GM19328 (cell line): ENCODE data around the gene HSPH1.
A peak's percentile ranks its signal among the peaks of the same experiment; 100 is the strongest.

ENCODE experiments used
- ATAC-seq: cut with Tn5 transposase; IDR thresholded peaks from one replicate; pipeline ENCODE4 v1.9.1; 2021; ENCODE audit warnings: mild to moderate bottlenecking, moderate library complexity; ENCODE audit not compliant: unreplicated experiment

The HSPH1 gene

DNA sequence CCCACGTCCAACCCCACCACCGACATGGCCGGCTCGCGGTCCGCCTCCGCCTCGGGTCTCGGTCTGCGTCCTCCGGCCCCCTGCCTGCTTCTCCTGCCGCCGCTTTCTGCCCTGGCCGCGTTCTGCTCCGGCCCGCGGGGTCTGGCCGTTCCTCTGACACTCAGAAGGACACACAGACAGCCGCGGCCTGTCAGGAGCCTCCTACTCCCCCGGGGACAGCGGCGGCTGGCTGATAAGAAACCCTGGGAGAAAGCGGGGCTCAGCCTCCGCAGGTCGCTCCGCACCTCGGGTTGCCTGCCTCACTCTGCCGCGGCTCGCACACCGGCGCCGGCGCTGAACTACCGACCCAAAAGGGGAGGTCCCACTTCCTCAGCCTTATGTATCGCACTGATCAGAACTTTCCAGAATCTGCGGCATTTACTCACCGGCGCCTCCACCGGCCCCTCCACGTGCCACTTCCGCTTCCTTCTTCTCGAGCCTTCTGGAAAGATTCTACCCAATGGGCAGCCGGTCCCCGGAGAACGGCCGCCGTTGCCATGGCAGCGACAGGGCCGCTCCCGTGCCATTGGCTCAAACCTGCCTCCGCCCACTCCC is at the start of gene HSPH1:
Gene HSPH1, minus strand, starts transcription at position 348 of the 594 bp plus-strand sequence. Its CDS starts 322 bp downstream, at position 26.
- ATAC-seq: peak; percentile 83

DNA sequence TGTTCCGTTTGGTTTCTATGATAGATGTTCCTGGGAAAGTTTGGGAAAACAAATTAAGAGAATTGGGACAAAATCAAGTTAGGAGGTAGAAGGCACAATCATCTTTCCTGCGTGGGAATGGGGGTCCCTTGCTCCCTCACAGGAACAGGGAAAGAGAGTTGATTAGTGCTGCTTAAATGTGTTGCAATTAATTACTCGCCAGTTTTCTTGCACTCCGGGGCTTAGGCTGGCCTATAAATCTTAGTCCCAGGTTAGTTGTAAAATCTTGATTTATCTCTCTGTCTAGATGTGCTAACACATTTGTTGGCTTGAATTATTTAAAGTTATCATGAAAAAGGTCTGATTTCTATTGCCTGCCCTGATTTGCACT is 48.1 kb upstream of the HSPH1 start:
- ATAC-seq: no peak

DNA sequence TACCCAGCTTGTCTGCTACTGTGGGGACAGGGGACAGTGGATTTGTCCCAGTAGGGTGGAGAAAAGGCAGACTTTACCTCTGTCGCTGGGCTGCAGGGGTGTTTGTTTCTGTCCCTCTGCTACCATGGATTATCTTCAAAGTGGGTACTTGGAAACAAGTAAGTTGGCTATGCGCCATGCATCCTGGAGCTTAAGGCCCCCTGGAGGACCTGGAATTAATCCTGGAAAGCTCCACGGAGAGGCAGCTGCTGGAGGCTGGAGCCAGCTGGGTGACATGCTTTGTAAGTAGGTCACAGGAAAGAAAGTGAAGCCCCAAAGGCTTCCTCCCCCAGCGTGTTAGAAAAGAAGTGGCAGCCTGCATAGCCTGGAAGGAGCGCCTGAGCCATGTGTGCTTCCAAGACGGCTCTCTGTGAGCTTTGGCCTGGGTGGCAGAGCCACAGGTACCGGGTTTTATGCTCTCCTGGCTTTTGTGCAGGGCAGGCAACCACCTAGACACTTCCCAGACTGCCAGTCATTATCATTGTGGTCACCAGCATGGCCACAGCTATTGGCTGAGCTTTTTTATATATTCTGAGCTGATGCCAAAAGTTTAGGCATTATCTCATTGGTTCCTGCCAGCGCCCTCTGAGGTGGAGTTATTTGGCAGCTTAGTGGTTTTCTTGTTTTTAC is 47.6 kb upstream of the HSPH1 start:
- no peak for ATAC-seq

DNA sequence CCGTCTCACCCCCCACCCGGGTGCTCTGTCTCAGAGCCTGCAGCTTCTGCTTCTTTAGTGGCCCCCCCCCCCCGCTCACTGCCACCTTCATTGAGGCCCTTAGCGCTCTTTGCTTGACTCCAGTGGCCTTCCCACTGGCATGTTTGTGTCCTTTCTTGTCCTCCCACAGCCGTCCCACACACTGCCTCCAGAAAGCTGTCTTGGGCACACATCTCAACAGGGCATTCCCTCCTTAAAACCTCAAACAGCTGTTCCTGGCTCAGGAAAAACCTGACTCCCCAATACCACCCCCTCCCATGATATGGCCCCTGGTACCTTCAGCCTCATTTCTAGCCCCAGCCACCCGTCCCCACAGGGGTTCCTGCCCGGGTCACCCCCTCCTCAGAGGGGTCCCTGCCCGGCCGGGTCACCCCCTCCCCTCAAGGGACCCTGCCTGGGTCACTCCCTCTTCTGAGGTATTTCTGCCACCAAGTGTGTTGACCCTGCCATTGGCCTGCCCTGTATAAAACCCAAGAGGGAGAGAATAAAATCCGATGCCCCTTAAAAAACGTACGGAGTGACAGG is 46.9 kb upstream of the HSPH1 start:
- ATAC-seq: no peak

DNA sequence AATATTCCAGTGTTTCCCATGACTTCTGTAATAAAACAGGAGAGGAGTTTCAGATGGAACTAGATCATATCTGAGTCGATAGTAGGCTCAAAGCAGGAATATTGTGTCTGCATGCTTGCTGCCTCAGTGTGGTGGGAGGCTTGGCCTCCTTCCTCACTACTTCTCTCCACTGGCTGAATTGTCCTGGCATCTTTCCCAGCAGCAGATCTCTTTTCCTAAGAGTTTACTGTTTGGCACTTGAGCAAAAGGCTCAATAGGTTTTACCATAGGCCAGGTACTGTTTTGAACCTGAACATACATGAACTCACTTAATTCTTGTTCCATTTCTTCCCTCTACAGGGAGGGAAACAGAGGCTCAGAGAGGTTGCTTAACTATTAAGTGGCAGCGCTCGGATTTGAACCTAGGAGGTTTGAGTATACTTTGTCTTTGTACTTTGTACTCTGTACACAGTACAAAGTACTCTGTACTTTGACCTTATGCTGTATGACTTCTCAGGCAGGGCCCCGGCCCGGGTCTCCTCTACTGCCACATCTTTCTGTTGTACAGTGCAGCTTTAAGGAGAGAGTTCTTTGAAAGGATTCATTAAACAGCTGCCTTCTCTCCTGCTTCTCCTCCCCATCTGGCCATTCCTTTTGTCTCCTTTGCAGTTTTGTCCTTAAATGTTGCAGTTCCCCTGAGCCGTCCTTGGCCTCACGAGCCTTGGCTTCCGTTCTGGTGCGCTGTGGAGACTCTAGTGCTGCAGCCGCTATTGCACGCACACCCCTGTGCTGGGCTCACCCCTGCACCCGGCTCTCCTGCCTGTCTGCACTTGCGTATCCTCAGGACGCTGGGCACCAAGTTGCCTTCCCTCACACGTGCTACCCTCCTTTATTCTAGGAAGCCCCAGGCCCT is 46.2 kb upstream of the HSPH1 start:
- ATAC-seq: no peak

DNA sequence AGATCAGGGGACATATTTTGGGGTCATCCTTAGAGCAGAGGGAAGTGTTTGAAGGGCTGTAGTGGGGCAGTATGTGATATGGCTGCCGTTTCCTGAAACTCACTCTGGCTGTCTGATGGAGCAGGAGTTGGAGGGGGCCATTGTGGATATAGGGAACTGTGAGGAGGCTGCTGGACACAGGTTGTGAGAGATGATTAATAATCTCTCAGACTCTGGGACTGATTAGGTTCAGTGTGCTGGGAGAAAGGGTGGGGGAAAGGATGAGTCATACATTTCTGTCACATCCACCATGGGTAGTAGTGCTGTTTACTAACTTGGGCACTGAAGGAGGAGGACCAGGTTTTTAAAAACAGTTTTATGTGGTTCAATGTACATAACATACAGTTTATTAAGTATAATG is 42.9 kb upstream of the HSPH1 start:
- ATAC-seq: no peak

DNA sequence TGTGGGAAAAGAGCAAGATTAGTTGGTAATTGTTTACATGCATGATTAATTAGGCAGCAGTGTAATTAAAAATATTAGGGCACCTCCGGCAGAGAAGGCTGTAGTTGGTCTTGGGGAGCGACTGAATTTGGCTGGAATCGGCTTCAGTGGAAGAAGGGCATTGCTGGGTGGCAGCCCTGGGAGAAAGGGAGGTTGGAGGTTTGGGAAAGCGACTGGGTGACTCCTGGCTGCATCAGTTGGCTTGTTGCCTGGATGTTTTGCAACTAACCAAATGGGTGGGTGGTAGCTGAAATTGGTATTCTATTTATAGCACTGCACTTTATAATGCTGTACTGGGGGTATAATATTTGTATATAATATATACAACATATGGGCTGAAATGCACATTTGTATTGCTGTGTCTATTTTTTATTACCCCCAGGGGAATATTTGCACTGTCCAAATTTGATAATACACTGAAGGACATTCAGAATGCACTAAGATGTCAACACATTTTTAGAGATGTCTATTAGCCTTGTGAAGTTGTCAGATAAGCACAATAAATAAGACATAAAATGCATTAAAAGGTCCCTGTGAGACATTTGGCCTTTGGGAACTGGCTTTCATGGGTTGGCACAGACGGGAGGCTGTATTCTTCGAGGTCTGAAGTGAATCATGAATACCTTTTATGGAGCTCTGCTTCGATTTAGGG is 39.8 kb upstream of the HSPH1 start:
- ATAC-seq: no peak

DNA sequence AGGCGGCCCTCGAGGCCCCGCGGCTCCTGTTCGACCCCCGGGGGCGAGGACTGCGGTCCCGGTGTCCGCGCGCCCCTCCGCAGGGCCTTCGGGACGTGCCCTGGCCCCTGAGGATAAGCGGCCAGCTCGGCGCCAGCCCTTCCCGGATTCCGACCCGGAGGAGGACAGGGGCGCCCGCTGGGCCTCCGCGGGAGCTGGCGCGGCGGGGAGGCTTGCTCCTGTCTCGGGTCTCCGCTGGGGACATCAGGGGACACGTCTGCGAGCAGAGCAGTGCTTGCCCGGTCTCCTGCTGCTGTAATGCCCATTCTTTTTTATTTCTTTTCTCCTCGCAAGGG is 38.9 kb upstream of the HSPH1 start:
- peak; percentile 11 for ATAC-seq

DNA sequence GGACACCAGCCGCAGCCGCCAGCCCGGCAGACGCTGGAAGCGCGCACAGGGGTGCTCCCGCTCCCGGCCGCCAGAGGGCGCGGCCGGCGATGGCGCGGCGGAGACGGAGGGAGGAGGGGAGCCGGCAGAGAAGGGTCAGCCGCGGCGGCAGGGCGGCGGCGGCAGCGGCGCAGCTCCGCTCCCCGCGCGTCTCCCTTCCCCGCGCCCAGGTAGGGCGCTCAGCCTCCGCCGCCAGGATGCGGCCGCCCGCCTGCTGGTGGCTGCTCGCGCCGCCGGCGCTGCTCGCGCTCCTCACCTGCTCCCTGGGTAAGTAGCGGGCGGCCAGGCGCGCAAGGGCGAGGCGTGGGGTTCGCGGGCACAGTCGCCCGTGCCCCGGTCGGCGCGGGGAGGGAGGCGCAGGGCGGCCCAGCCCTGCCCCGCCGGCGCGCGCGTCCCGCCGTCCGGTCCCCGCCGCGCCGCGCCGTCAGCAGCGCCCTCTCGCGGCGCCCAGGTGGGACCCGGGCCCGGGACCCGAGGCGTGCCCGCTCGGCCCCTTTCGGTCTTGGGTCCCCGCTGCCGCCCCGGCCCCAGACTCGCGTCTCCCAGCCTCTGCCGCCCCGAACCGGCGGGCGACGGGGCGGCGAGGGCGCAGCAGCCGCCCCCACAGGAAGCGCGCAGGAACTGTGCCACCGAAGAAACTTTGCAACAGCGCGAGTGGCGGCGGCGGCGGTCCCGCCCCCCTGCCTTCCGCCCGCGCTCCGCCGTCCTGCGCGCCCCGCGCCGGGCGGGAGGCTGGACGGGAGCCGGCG is 38.3 kb upstream of the HSPH1 start, which contains the start of gene B3GLCT:
Gene B3GLCT, plus strand, starts transcription at position 127 of the 788 bp plus-strand sequence. Its CDS starts 110 bp downstream, at position 237.
- ATAC-seq: peak; percentile 80

DNA sequence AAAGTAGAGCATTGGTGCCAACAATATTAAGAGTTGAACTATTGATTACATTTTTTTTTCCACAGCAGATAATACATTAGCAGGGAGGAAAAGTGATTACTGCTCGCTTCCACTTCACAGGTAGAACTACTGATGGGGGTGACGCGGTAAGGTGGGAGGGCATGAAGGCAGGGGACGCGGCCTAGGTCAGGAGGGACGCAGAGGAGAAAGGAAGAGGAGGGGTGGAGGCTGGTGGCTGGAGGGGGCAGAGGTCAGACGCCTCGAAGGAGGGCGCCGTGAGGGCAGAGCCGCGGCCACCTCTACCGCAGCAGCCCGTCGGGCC is 37.8 kb upstream of the HSPH1 start:
- ATAC-seq: no peak

DNA sequence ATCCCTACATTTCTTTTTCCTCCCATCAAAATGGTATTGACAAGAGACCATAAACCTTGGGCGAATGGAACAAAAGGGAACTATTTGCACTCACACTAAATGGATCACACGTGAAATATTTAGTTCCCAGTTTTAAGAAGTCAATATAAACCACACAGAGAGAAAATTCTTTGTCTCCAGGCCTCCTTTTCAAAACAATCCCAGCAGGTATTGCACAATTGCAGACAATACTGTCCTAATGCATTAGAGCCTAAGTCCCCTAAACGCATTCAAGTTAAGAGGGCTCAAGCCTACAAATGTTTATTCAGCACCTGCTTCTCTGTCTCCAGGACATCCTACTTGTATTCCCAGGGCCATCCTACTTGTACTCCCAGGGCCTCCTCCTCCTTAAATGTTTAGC is 36.8 kb upstream of the HSPH1 start:
- ATAC-seq: no peak

DNA sequence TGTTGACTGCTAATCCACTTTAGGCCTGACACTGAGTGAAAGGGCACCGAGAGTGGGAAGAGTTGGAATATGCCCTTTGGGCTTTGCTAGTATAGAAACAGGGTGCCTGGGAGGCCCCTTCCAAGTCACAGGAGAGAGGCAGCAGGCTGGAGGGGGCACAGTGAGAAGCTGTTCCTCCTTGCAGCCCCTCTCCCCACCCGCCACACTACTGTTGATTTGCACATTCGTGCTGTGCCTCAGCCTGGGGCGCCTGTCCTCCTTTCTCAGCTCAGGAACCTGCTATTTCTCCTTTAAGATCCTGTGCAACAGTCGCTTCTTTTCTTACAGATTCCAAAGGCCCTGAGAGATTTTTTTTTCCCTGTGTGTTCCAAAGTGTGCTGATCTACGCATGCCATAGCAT is 35.3 kb upstream of the HSPH1 start:
- no peak for ATAC-seq

DNA sequence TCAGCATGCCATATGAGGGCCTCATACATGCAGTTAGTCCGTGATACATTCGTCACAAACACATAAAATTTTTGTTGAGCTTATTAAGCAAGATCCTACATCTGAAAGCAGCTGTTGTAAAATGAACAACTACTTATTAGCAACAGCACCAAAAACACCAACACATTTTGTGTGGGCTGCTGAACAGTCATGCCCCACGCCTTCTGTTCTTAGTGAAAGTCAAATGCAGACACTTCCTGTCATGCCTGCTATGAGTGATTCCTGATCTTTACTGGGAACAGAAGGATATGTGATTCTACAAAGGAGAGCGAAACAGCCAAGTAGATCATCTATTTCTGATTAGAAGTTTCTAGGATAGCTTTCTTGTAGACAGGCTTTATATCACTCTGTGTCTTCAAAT is 33.9 kb upstream of the HSPH1 start:
- ATAC-seq: no peak

DNA sequence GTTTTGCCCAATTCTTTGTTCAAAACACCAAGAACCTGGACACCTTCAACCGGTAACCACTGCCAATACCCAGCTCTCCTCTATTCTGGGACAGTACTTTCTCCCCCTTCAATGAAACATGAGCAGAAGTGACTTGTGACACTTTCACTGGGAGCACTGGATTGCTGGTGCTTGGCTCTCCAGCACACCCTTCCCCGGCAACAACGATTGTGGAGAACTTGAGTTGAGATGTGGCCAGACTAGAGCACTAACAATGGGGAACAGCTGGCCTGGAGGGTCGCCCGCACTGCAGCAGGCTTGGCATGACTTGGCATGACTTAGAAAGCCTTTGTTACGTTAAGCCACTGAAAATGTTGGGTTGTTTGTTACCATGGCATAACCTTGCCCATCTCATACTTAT is 30.6 kb upstream of the HSPH1 start:
- ATAC-seq: no peak

DNA sequence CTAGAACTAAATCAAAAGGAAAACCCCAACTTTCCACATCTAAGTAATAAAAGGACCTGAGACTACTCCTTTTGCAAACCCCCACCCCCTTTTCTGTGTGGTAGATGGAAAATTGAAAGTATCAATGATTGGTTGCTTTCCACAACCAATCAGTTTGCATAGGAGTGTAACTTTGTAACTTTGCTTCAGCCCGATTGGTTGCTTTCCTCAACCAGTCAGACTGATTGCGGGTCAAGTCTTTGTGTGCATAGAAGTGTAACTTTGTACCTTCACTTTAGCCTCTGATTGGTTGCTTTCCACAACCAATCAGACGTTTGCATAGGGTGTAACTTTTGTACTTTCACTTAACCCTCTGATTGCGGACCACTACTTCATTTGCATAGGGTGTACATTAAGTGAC is 30.0 kb upstream of the HSPH1 start:
- ATAC-seq: no peak

DNA sequence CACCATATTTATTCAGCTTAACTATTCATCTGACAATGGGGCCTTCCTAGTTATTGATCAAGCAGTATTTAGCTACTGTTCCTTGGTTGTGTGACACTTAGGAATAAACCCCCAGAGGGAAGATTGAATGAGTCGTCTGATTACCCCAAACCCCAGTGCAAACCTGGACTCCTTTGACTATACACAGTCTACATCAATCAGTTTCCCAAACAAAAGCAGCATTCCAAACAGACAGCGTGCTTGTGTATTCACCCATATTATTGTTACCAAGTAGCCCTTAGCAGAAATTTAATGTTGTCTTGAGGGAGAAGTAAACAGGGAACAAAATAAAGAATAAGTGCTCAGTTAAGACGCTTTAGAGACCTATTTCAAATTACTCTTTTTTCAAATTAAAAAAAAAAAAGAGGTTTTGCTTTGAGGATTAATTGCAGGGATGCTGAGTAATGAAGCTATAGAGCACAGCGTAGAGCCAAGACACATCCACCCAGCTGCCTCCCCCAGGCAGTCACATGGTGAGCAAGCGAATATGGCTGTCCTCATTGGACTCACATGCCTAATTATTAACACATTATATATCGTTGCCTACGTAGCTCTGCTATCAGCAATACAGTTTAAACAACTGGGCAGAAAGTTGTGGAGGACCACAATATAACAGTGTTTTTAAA is 23.4 kb upstream of the HSPH1 start:
- ATAC-seq: no peak

DNA sequence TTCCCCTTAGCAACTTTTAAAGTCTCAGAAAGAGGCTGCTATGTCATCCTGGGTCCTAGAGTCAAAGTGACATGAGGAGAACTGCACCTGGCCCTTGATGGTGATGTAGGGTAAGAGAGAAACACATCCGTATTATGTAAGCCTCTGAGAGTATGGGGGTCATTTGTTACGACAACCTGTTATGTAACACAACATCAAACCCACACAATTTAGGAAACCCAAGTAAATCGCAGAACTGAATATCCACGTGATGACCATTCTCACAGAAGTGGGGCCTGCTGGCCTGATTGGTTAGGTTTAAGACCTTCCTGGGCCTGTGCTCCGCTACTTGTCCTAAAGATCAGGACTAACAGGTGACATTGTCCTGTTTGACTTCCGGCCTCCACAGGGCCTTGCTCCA is 22.7 kb upstream of the HSPH1 start:
- ATAC-seq: no peak

DNA sequence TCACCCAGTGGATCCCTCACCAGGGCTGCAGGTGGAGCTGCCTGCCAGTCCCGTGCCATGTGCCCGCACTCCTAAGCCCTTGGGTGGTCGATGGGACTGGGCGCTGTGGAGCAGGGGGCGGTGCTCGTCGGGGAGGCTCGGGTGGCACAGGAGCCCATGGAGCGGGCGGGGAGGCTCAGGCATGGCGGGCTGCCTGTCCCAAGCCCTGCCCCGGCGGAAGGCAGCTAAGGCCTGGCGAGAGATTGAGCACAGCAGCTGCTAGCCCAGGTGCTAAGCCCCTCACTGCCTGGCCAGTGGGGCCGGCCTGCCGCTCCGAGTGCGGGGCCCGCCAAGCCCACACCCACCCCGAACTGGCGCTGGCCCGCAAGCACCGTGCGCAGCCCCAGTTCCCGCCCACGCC is 21.3 kb upstream of the HSPH1 start:
- no peak for ATAC-seq

DNA sequence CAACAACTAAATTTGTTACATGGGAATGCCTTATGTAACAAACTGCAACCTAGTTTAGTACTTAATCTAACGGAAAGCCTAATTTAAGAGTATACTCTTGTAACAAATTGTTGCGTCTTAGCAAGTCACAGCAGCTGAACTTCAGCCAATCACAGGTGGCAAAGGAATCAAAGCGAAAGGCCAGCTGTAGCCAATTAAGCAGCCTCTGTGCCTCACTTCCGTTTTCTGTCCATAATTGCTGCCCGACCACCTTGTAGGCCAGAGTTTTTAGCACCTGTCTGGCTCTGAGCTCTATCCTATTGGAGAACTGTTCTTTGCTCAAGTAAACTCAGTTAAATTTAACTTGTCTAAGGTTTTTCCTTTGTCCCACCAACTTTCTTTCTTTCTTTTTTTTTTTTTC is 18.1 kb upstream of the HSPH1 start:
- ATAC-seq: no peak

DNA sequence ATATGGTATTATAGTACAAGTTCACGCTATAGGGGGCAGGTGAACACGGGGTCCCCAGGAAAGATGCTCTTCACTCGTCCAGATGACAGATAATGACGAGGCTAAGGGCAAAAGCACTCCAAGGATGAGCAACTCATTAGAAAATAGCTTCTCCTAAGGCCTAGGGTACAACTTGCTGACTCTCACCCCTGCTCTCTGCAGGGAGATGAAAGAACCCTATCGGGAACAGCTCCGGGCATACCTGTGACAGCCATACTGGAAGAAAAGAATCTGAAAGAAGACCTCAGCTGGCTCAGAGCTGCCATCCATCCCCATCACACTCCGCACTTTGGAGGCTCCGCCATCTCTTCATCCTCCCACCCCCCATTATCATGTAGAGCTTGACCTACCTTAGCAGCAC is 17.5 kb upstream of the HSPH1 start:
- no peak for ATAC-seq
